Measurements from ENCODE around the gene EPS15. TPM values are rescaled to one million over a fixed set of nuclear protein-coding genes. Genes with fewer than 3 reads are reported as not detected.
"Not testable (repeated sequence)": the region's sequence is repeated elsewhere in the genome, so short reads cannot be mapped to it uniquely, and the experiment has no call there.

EPS15 gene
- total RNA-seq, 1 donor = 58.7 TPM

- no peak for TF ChIP-seq CTCF (IDR thresholded peaks at IDR 0.05; ENCODE audit: insufficient read depth, low read depth, low read length)
- H3K4me3 ChIP-seq (ENCODE audit: low read depth, low read length) = no peak overlapping the region
- DNase-seq (ENCODE audit: low read depth) = no peak
Measured at GRCh38 chr1:51325878-51326755, 192.9 kb downstream of the EPS15 start.

- DNase-seq (ENCODE audit: low read depth) = no peak
- H3K4me3 ChIP-seq (ENCODE audit: low read depth, low read length) = no peak overlapping the region
- TF ChIP-seq CTCF (IDR thresholded peaks at IDR 0.05; ENCODE audit: insufficient read depth, low read depth, low read length) = no peak
Measured at GRCh38 chr1:51325391-51325790, 193.7 kb downstream of the EPS15 start.

- H3K4me3 ChIP-seq (ENCODE audit: low read depth, low read length); DNase-seq (ENCODE audit: low read depth): not testable (repeated sequence)
Measured at GRCh38 chr1:51325011-51325385, 194.1 kb downstream of the EPS15 start.

- DNase-seq (ENCODE audit: low read depth) = no peak
- H3K4me3 ChIP-seq (ENCODE audit: low read depth, low read length) = no peak overlapping the region
- TF ChIP-seq CTCF (IDR thresholded peaks at IDR 0.05; ENCODE audit: insufficient read depth, low read depth, low read length) = no peak
Measured at GRCh38 chr1:51324251-51325010, 194.6 kb downstream of the EPS15 start.

GRCh38 chr1:51323778-51324177 lies 195.3 kb downstream of the EPS15 start:
- no peak for DNase-seq (ENCODE audit: low read depth)

GRCh38 chr1:51322417-51323101 lies 196.5 kb downstream of the EPS15 start:
- no peak overlapping the region for H3K4me3 ChIP-seq (ENCODE audit: low read depth, low read length)
- no peak for TF ChIP-seq CTCF (IDR thresholded peaks at IDR 0.05; ENCODE audit: insufficient read depth, low read depth, low read length)
- no peak for DNase-seq (ENCODE audit: low read depth)

More at GRCh38 chr1:51323778-51324177, 195.3 kb downstream of the EPS15 start:
- TF ChIP-seq CTCF (IDR thresholded peaks at IDR 0.05; ENCODE audit: insufficient read depth, low read depth, low read length) = no peak
- H3K4me3 ChIP-seq (ENCODE audit: low read depth, low read length) = no peak overlapping the region

GRCh38 chr1:51321924-51322280 lies 197.2 kb downstream of the EPS15 start:
- DNase-seq (ENCODE audit: low read depth) = no peak
- H3K4me3 ChIP-seq (ENCODE audit: low read depth, low read length) = no peak overlapping the region
- TF ChIP-seq CTCF (IDR thresholded peaks at IDR 0.05; ENCODE audit: insufficient read depth, low read depth, low read length) = no peak
